Measurements from ENCODE around the gene SUPT6H. TPM values are rescaled to one million over a fixed set of nuclear protein-coding genes. Genes with fewer than 3 reads are reported as not detected.

The SUPT6H gene
- total RNA-seq, 1 experiment from 2014 or later = 61.3 TPM

- TF ChIP-seq FOXP4 (CRISPR knock-in tag; IDR thresholded peaks at IDR 0.05) (0 out of 2 replicates have a peak, but pooled peaks have one; percentile 16), ZNF263 (CRISPR knock-in tag; IDR thresholded peaks at IDR 0.05; ENCODE audit: low read depth) (peak; percentile 72; the same call in 1 of the 2 replicates), ZMAT4 (CRISPR knock-in tag; IDR thresholded peaks at IDR 0.05) (no peak), SP1 (CRISPR knock-in tag; conservative IDR thresholded peaks at IDR 0.05) (peak; percentile 97), ZNF512 (CRISPR knock-in tag; IDR thresholded peaks at IDR 0.05; ENCODE audit: borderline replicate concordance) (no peak), HMGXB4 (CRISPR knock-in tag; IDR thresholded peaks at IDR 0.05) (peak; percentile 67), ZNF423 (CRISPR knock-in tag; IDR thresholded peaks at IDR 0.05) (0 out of 2 replicates have a peak, but pooled peaks have one; percentile 7), NR2C2 (CRISPR knock-in tag; IDR thresholded peaks at IDR 0.05) (no peak), CREM (CRISPR knock-in tag; IDR thresholded peaks at IDR 0.05) (peak; percentile 77; the same call in 1 of the 2 replicates), ZNF671 (CRISPR knock-in tag; IDR thresholded peaks at IDR 0.05) (no peak), FOXP1 (CRISPR knock-in tag; IDR thresholded peaks at IDR 0.05; ENCODE audit: borderline replicate concordance) (no peak; the same call in 1 of the 2 replicates), PREB (CRISPR knock-in tag; IDR thresholded peaks at IDR 0.05; ENCODE audit: borderline replicate concordance) (no peak), AFF4 (CRISPR knock-in tag; IDR thresholded peaks at IDR 0.05; ENCODE audit: borderline replicate concordance) (no peak), MYBL2 (CRISPR knock-in tag; IDR thresholded peaks at IDR 0.05) (peak; percentile 25; the same call in 1 of the 2 replicates), GRHL2 (CRISPR knock-in tag; IDR thresholded peaks at IDR 0.05; ENCODE audit: insufficient replicate concordance, severe bottlenecking) (no peak), ZBTB43 (CRISPR knock-in tag; IDR thresholded peaks at IDR 0.05) (no peak), ATF6 (CRISPR knock-in tag; IDR thresholded peaks at IDR 0.05) (no peak), JAZF1 (CRISPR knock-in tag; IDR thresholded peaks at IDR 0.05) (no peak), ZNF121 (CRISPR knock-in tag; IDR thresholded peaks at IDR 0.05) (peak; percentile 63; the same call in 1 of the 2 replicates)
Measured at GRCh38 chr17:28644787-28645575, 17.0 kb upstream of the SUPT6H start, which contains the start of gene BLTP2 (continued).
